ENCODE measurements around the gene WDR5. TPM values are rescaled to one million over a fixed set of nuclear protein-coding genes. Genes with fewer than 3 reads are reported as not detected.
A peak's percentile ranks its signal among the peaks of the same experiment; 100 is the strongest.

WDR5 gene
- total and polyA plus RNA-seq, 9 donors = 8.7 to 33.5 (median 28.4) TPM

- Histone ChIP-seq H3K9me3 (no peaks in the 10 kb centered on the region), H3K4me3 (peak overlapping the region; percentile 55), H3K27ac (no peak overlapping the region), H3K27me3 (no peaks in the 10 kb centered on the region), H3K4me1 (ENCODE audit: insufficient read depth) (peaks cover 14% of the 10 kb centered on the region), H3K36me3 (no peaks in the 10 kb centered on the region)
- no peak for DNase-seq
- intact Hi-C loops (cut with DNase I) = loop anchor here in 3 of 4 donors (5.0 to 10.0 kb wide), 2 partner anchors 70 to 112 kb away; partner anchors contain the start of genes BRD3 (in 3 of the 3) and BRD3OS (in 1 of the 3)
- TF ChIP-seq CTCF (IDR thresholded peaks at IDR 0.05) (no peak), EP300 (IDR thresholded peaks at IDR 0.05) (no peak), POLR2A (IDR thresholded peaks at IDR 0.05) (no peak)
- 28 to 40% (median 34%) methylated on average over 7 of the region's 7 CpGs for WGBS, 3 donors
These were observed 1.1 kb downstream of the WDR5 start for GRCh38 chr9:134136996-134137299.

- H3K27ac ChIP-seq = no peak overlapping the region
- 91 to 93% (median 91%) methylated on average over 10 of the region's 10 CpGs for WGBS, 3 donors
- TF ChIP-seq EP300 (IDR thresholded peaks at IDR 0.05) = no peak
- no peak for TF ChIP-seq POLR2A (IDR thresholded peaks at IDR 0.05)
- TF ChIP-seq CTCF (IDR thresholded peaks at IDR 0.05) = no peak
- H3K4me3 ChIP-seq = no peak overlapping the region
- no peak for DNase-seq
- no peaks in the 10 kb centered on the region for H3K9me3 ChIP-seq
- H3K36me3 ChIP-seq = peaks cover 2% of the 10 kb centered on the region
- H3K4me1 ChIP-seq (ENCODE audit: insufficient read depth) = peaks cover 14% of the 10 kb centered on the region
- intact Hi-C loops (cut with DNase I) = loop anchor here in 3 of 4 donors (5.0 to 10.0 kb wide), 2 partner anchors 71 to 113 kb away; partner anchors contain the start of genes BRD3 (in 3 of the 3) and BRD3OS (in 1 of the 3)
- H3K27me3 ChIP-seq = no peaks in the 10 kb centered on the region
These were observed 2.4 kb downstream of the WDR5 start for GRCh38 chr9:134138292-134138691.

GRCh38 chr9:134139081-134139480, 3.2 kb downstream of the WDR5 start:
- no peak for DNase-seq
- TF ChIP-seq EP300 (IDR thresholded peaks at IDR 0.05) (no peak), CTCF (IDR thresholded peaks at IDR 0.05) (no peak), POLR2A (IDR thresholded peaks at IDR 0.05) (no peak)
- intact Hi-C loops (cut with DNase I) = loop anchor here in 3 of 4 donors (5.0 to 10.0 kb wide), 2 partner anchors 72 to 114 kb away; partner anchors contain the start of genes BRD3 (in 3 of the 3) and BRD3OS (in 1 of the 3)

GRCh38 chr9:134141906-134142305, 6.0 kb downstream of the WDR5 start:
- Histone ChIP-seq H3K27ac (no peak overlapping the region), H3K36me3 (peaks cover 2% of the 10 kb centered on the region), H3K27me3 (no peaks in the 10 kb centered on the region), H3K4me3 (no peak overlapping the region), H3K9me3 (no peaks in the 10 kb centered on the region), H3K4me1 (ENCODE audit: insufficient read depth) (peaks cover 10% of the 10 kb centered on the region)
- WGBS, 3 donors = 85 to 88% (median 87%) methylated on average over 13 of the region's 13 CpGs
- intact Hi-C loops (cut with DNase I) = no loop called here
- TF ChIP-seq CTCF (IDR thresholded peaks at IDR 0.05) (no peak), POLR2A (IDR thresholded peaks at IDR 0.05) (no peak), EP300 (IDR thresholded peaks at IDR 0.05) (no peak)
- no peak for DNase-seq

More at GRCh38 chr9:134139081-134139480, 3.2 kb downstream of the WDR5 start:
- WGBS, 3 donors = 45 to 54% (median 51%) methylated on average over 11 of the region's 11 CpGs
- Histone ChIP-seq H3K27me3 (no peaks in the 10 kb centered on the region), H3K4me3 (no peak overlapping the region), H3K9me3 (no peaks in the 10 kb centered on the region), H3K36me3 (peaks cover 2% of the 10 kb centered on the region), H3K4me1 (ENCODE audit: insufficient read depth) (peaks cover 14% of the 10 kb centered on the region), H3K27ac (no peak overlapping the region)

All from ovary (tissue), 9 donors.